HepG2 (cell line): Measurements from ENCODE around the gene NUBPL. TPM values are rescaled to one million over a fixed set of nuclear protein-coding genes. Genes with fewer than 3 reads are reported as not detected.
A peak's percentile ranks its signal among the peaks of the same experiment; 100 is the strongest.

Source experiments
- ARID5B ChIP-seq: IDR thresholded peaks from 2 replicates; pipeline ENCODE4 v1.4.0; 2020; ENCODE audit warnings: mild to moderate bottlenecking, missing genetic modification reagents
- ETV6 ChIP-seq: sonication (generic); formaldehyde crosslinking; conservative IDR thresholded peaks from 2 replicates; pipeline ENCODE4 v1.4.0; 2020; ENCODE audit warnings: missing genetic modification reagents
- FLYWCH1 ChIP-seq: sonication (generic); formaldehyde crosslinking; IDR thresholded peaks from 2 replicates; pipeline ENCODE4 v1.8.1; 2023; ENCODE audit warnings: mild to moderate bottlenecking, missing genetic modification reagents
- HBP1 ChIP-seq: IDR thresholded peaks from 2 replicates; pipeline ENCODE4 v1.6.1; 2016; ENCODE audit warnings: low read depth, control low read depth
- MEF2D ChIP-seq: sonication (generic); formaldehyde crosslinking; IDR thresholded peaks from 2 replicates; pipeline ENCODE4 v1.5.1; 2020; ENCODE audit warnings: mild to moderate bottlenecking, missing genetic modification reagents
- NR2F6 ChIP-seq, 2 experiments: IDR thresholded peaks; 2 replicates each; pipeline ENCODE4 v1.6.1; 2016; ENCODE audit warnings: antibody characterized with exemption in 1 of 2, mild to moderate bottlenecking in 1 of 2
- PAWR ChIP-seq: sonication (generic); formaldehyde crosslinking; IDR thresholded peaks from 2 replicates; pipeline ENCODE4 v1.4.0; 2020; ENCODE audit warnings: missing genetic modification reagents, mild to moderate bottlenecking, borderline replicate concordance
- TEF ChIP-seq: sonication (generic); formaldehyde crosslinking; IDR thresholded peaks from 2 replicates; pipeline ENCODE4 v1.5.0; 2020; ENCODE audit warnings: missing genetic modification reagents
- ZBTB7B ChIP-seq: sonication (generic); formaldehyde crosslinking; IDR thresholded peaks from 2 replicates; pipeline ENCODE4 v1.4.0; 2020; ENCODE audit warnings: missing genetic modification reagents
- ZBTB8A ChIP-seq: sonication (generic); formaldehyde crosslinking; IDR thresholded peaks from 2 replicates; pipeline ENCODE4 v1.4.0; 2020; ENCODE audit warnings: mild to moderate bottlenecking, low read depth, missing genetic modification reagents, borderline replicate concordance
- ZMYM3 ChIP-seq: sonication (generic); formaldehyde crosslinking; IDR thresholded peaks from 2 replicates; pipeline ENCODE4 v1.5.1; 2020; ENCODE audit warnings: mild to moderate bottlenecking, missing genetic modification reagents
- ZNF180 ChIP-seq: sonication (generic); formaldehyde crosslinking; IDR thresholded peaks from 2 replicates; pipeline ENCODE4 v1.4.0; 2020; ENCODE audit warnings: low read depth, missing genetic modification reagents, borderline replicate concordance
- ZNF280B ChIP-seq: sonication (generic); formaldehyde crosslinking; IDR thresholded peaks from 2 replicates; pipeline ENCODE4 v1.5.0; 2020; ENCODE audit warnings: missing genetic modification reagents, mild to moderate bottlenecking, borderline replicate concordance
- ZNF543 ChIP-seq: sonication (generic); formaldehyde crosslinking; IDR thresholded peaks from 2 replicates; pipeline ENCODE4 v1.4.0; 2020; ENCODE audit warnings: mild to moderate bottlenecking, missing genetic modification reagents
- ZNF549 ChIP-seq: sonication (generic); formaldehyde crosslinking; IDR thresholded peaks from 2 replicates; pipeline ENCODE4 v1.5.0; 2020; ENCODE audit warnings: missing genetic modification reagents
- ZNF556 ChIP-seq: sonication (generic); formaldehyde crosslinking; IDR thresholded peaks from 2 replicates; pipeline ENCODE4 v1.4.0; 2020; ENCODE audit warnings: mild to moderate bottlenecking, missing genetic modification reagents, borderline replicate concordance
- ZNF605 ChIP-seq: sonication (generic); formaldehyde crosslinking; IDR thresholded peaks from 2 replicates; pipeline ENCODE4 v1.8.0; 2022; ENCODE audit warnings: mild to moderate bottlenecking, missing genetic modification reagents
- ZNF614 ChIP-seq: IDR thresholded peaks from 2 replicates; pipeline ENCODE4 v1.6.1; 2018; ENCODE audit warnings: missing biosample characterization, missing genetic modification reagents, inconsistent platforms, borderline replicate concordance
- ZNF644 ChIP-seq: IDR thresholded peaks from 2 replicates; pipeline ENCODE4 v1.6.1; 2016; ENCODE audit warnings: low read depth
- ZNF670 ChIP-seq: sonication (generic); formaldehyde crosslinking; IDR thresholded peaks from 2 replicates; pipeline ENCODE4 v1.8.0; 2022; ENCODE audit warnings: mild to moderate bottlenecking, missing genetic modification reagents, borderline replicate concordance
- ZNF724P ChIP-seq: sonication (generic); formaldehyde crosslinking; IDR thresholded peaks from 2 replicates; pipeline ENCODE4 v1.8.0; 2022; ENCODE audit warnings: missing genetic modification reagents, borderline replicate concordance
- ZNF749 ChIP-seq: sonication (generic); formaldehyde crosslinking; IDR thresholded peaks from 2 replicates; pipeline ENCODE4 v1.8.0; 2022; ENCODE audit warnings: mild to moderate bottlenecking, missing genetic modification reagents, moderate library complexity, borderline replicate concordance
- ZNF773 ChIP-seq: sonication (generic); formaldehyde crosslinking; IDR thresholded peaks from 2 replicates; pipeline ENCODE4 v1.4.0; 2020; ENCODE audit warnings: missing genetic modification reagents, borderline replicate concordance
- ZNF878 ChIP-seq: sonication (generic); formaldehyde crosslinking; IDR thresholded peaks from 2 replicates; pipeline ENCODE4 v1.8.1; 2023; ENCODE audit warnings: mild to moderate bottlenecking, missing genetic modification reagents, moderate library complexity
- polyA plus RNA-seq, 8 experiments: library from polyadenylated mRNA; depleted of rRNA in 3 of 8; stranded (reverse) in 7 of 8; unstranded in 1 of 8; fragments of >200 nt; fragmentation: Illumina TruSeq in 4 of 8; extraction: Trizol in 4 of 8; gene quantifications; 2 replicates each; pipeline versions ENCODE4 v1.2.1 to v1.2.3, GENCODE V29; 2011 to 2016; ENCODE audit warnings: low read depth in 4 of 8, missing spikeins in 1 of 8, mixed read lengths in 1 of 8; ENCODE audit not compliant: insufficient read depth in 1 of 8
- total RNA-seq, 5 experiments: library from RNA; depleted of rRNA; stranded (reverse); fragments of >200 nt; fragmentation: Illumina TruSeq; extraction: Trizol; gene quantifications; 2 replicates each; pipeline ENCODE4 v1.2.3, GENCODE V29; 2016; ENCODE audit warnings: low read depth in 1 of 5

Gene NUBPL
- total and polyA plus RNA-seq, 2 of the 13 experiments (the other 11 are each of a cell fraction or from before 2014, with no cell fraction given), result 21.3 to 44.1 TPM

GRCh38 chr14:31529053-31529452 lies 32.2 kb upstream of the NUBPL start (continued):
- TF ChIP-seq ZNF670 (CRISPR knock-in tag) (no peak), ZNF180 (no peak), ZNF549 (CRISPR knock-in tag) (no peak), ZNF644 (CRISPR knock-in tag) (peak; percentile 99), ZNF878 (CRISPR knock-in tag) (peak; percentile 49; the same call in 1 of the 2 replicates), ETV6 (CRISPR knock-in tag) (no peak), MEF2D (no peak; the same call in 1 of the 2 replicates), ARID5B (peak; percentile 94), ZNF773 (CRISPR knock-in tag) (no peak), NR2F6 (IDR thresholded peaks at IDR 0.05) (no peak), NR2F6 (CRISPR knock-in tag; IDR thresholded peaks at IDR 0.05) (no peak), PAWR (no peak), ZNF724P (CRISPR knock-in tag) (no peak), ZBTB7B (CRISPR knock-in tag) (0 out of 2 replicates have a peak, but pooled peaks have one; percentile 22), ZNF280B (CRISPR knock-in tag) (no peak), ZNF614 (CRISPR knock-in tag) (peak; percentile 64; the same call in 1 of the 2 replicates), ZBTB8A (CRISPR knock-in tag) (no peak), FLYWCH1 (CRISPR knock-in tag) (no peak), ZNF556 (CRISPR knock-in tag) (peak; percentile 64; the same call in 1 of the 2 replicates), ZNF543 (no peak), TEF (CRISPR knock-in tag) (no peak), ZMYM3 (CRISPR knock-in tag) (0 out of 2 replicates have a peak, but pooled peaks have one; percentile 19), ZNF605 (CRISPR knock-in tag) (no peak), ZNF749 (CRISPR knock-in tag) (no peak), HBP1 (CRISPR knock-in tag) (peak; percentile 53; the same call in 1 of the 2 replicates)
